NK-92 (cell line): Measurements from ENCODE around the gene DLG4.
"Not testable (repeated sequence)": the region's sequence is repeated elsewhere in the genome, so short reads cannot be mapped to it uniquely, and the experiment has no call there.

Source experiments
- DNase-seq: peaks from one replicate; lab custom pipeline; 2025; ENCODE audit not compliant: unreplicated experiment; lab: John Stamatoyannopoulos, UW

The DLG4 gene

GRCh38 chr17:7249830-7250229, 30.2 kb upstream of the DLG4 start:
- DNase-seq = no peak

GRCh38 chr17:7249214-7249613, 29.6 kb upstream of the DLG4 start:
- no peak for DNase-seq

- no peak for DNase-seq
These were observed 29.2 kb upstream of the DLG4 start for GRCh38 chr17:7248796-7249195.

- DNase-seq = no peak
These were observed 27.1 kb upstream of the DLG4 start for GRCh38 chr17:7246779-7247178.

- not testable (repeated sequence) for DNase-seq
These were observed 24.2 kb upstream of the DLG4 start for GRCh38 chr17:7243838-7244237.

GRCh38 chr17:7243453-7243729, 23.8 kb upstream of the DLG4 start:
- no peak for DNase-seq

GRCh38 chr17:7242717-7243452, 23.2 kb upstream of the DLG4 start:
- DNase-seq = peak; percentile 33

GRCh38 chr17:7241783-7242716, 22.4 kb upstream of the DLG4 start, which contains the start of gene GABARAP:
TSS of gene GABARAP (minus strand) at chr17:7242449. CDS start at chr17:7242330, 119 bp downstream.
- peak; percentile 16 for DNase-seq

- no peak for DNase-seq
These were observed 21.6 kb upstream of the DLG4 start for GRCh38 chr17:7241090-7241733.

GRCh38 chr17:7240375-7240774, 20.7 kb upstream of the DLG4 start:
- DNase-seq = no peak

GRCh38 chr17:7239091-7240027, 19.7 kb upstream of the DLG4 start, which contains the start of gene PHF23:
TSS of gene PHF23 (minus strand) at chr17:7239457. CDS start at chr17:7239279, 178 bp downstream.
- peak; percentile 68 for DNase-seq

- no peak for DNase-seq
These were observed 18.9 kb upstream of the DLG4 start for GRCh38 chr17:7238420-7239090.

- DNase-seq = no peak
These were observed 18.3 kb upstream of the DLG4 start for GRCh38 chr17:7237761-7238419.

GRCh38 chr17:7237266-7237760, 17.7 kb upstream of the DLG4 start:
- DNase-seq = no peak

- no peak for DNase-seq
These were observed 17.2 kb upstream of the DLG4 start for GRCh38 chr17:7236808-7237207.

- no peak for DNase-seq
These were observed 16.3 kb upstream of the DLG4 start for GRCh38 chr17:7235693-7236665.

GRCh38 chr17:7234083-7234951, 14.7 kb upstream of the DLG4 start, which contains the start of gene DVL2:
TSS of gene DVL2 (minus strand) at chr17:7234517. CDS start at chr17:7234262, 255 bp downstream.
- DNase-seq = peak; percentile 66
